K562 (cell line): ENCODE measurements around the gene APPL2. TPM values are rescaled to one million over a fixed set of nuclear protein-coding genes. Genes with fewer than 3 reads are reported as not detected.

Experiments used
- ATAC-seq: fragments of 200-7000 bp; cut with Tn5 transposase; 3 replicates; pipeline ENCODE4 v1.9.1; 2020; ENCODE audit warnings: moderate library complexity
- BruUV-seq: library from RNA; stranded (reverse); fragments of 400-500 nt; replicated peaks from 2 replicates; lab custom pipeline; 2021; lab: Mats Ljungman, UMichigan
- CTCF ChIA-PET: fragments of 300-600 bp; formaldehyde crosslinking; extraction: SDS; loops from one replicate; lab custom pipeline; 2021; ENCODE audit warnings: low intra/inter-chr PET ratio; lab: Yijun Ruan, JAX
- POLR2A ChIA-PET: fragments of 300-600, 350-650 bp; sonication (Branson Sonifier 250); formaldehyde crosslinking; extraction: SDS; loops from one replicate; lab custom pipeline; 2021; ENCODE audit warnings: antibody characterized with exemption, inconsistent platforms; lab: Yijun Ruan, JAX
- DNase-seq, 4 experiments: peaks; one replicate each; pipeline versions ENCODE4 v3.0.0 to v3.0.0-alpha.2; 2011 to 2018; ENCODE audit warnings: low spot score in 3 of 4, mixed read lengths in 3 of 4; ENCODE audit errors: extremely low read depth in 1 of 4
- FAIRE-seq: peaks from 2 replicates; lab custom pipeline; 2011; peaks lifted over from hg19 to GRCh38; lab: Jason Lieb, UNC
- H2AFZ ChIP-seq: 2 replicates; pipeline ENCODE4 v1.6.0; 2011; ENCODE audit warnings: low read depth, low read length, control low read depth, inconsistent platforms
- H3K27ac ChIP-seq: fragments of 200-600 bp; 3 replicates; pipeline ENCODE4 v1.8.0; 2011; ENCODE audit warnings: low read depth, mild to moderate bottlenecking, control low read depth, inconsistent platforms, low read length, moderate library complexity, mixed read lengths; ENCODE audit errors: extremely low read depth
- H3K27me3 ChIP-seq, 2 experiments: fragments of 300-600 bp in 1 of 2; 2 replicates in 1 of 2; 3 replicates in 1 of 2; pipeline versions ENCODE4 v1.6.0 to v1.8.0; 2011; ENCODE audit warnings: inconsistent platforms in 2 of 2, low read length in 2 of 2, mild to moderate bottlenecking in 1 of 2, mixed read lengths in 1 of 2, moderate library complexity in 1 of 2; ENCODE audit not compliant: control insufficient read depth in 2 of 2, insufficient read depth in 2 of 2
- H3K36me3 ChIP-seq: fragments of 300-600 bp; 3 replicates; pipeline ENCODE4 v1.8.0; 2011; ENCODE audit warnings: mild to moderate bottlenecking, low read length, inconsistent platforms; ENCODE audit not compliant: control insufficient read depth, insufficient read depth
- H3K4me1 ChIP-seq, 2 experiments: fragments of 200-600 bp in 1 of 2; replicated peaks in 1 of 2; 2 replicates in 1 of 2; 3 replicates in 1 of 2; pipeline versions ENCODE4 v1.5.1 to v1.8.0; 2011; ENCODE audit warnings: inconsistent platforms in 2 of 2, low read length in 2 of 2, mild to moderate bottlenecking in 1 of 2, mixed read lengths in 1 of 2, moderate library complexity in 1 of 2; ENCODE audit not compliant: control insufficient read depth in 2 of 2, insufficient read depth in 2 of 2
- H3K4me2 ChIP-seq: 2 replicates; pipeline ENCODE4 v1.6.1; 2011; ENCODE audit warnings: low read length, control low read depth, inconsistent platforms, mixed read lengths; ENCODE audit not compliant: insufficient read depth
- H3K4me3 ChIP-seq: fragments of 200-600 bp; sonication (generic), shearing (Covaris generic); 2 replicates; pipeline ENCODE4 v1.5.1; 2016; ENCODE audit warnings: control low read depth, inconsistent platforms
- H3K79me2 ChIP-seq: fragments of 200-600 bp; 3 replicates; pipeline ENCODE4 v1.8.0; 2011; ENCODE audit warnings: low read length, inconsistent platforms; ENCODE audit not compliant: control insufficient read depth, insufficient read depth
- H3K9ac ChIP-seq, 2 experiments: 2 replicates each; pipeline versions ENCODE4 v1.6.0 to v1.6.1; 2011; ENCODE audit warnings: low read depth in 2 of 2, low read length in 2 of 2, control low read depth in 1 of 2, inconsistent platforms in 1 of 2, mild to moderate bottlenecking in 1 of 2, mixed read lengths in 1 of 2; ENCODE audit not compliant: insufficient read depth in 1 of 2
- H3K9me1 ChIP-seq: one replicate; pipeline ENCODE4 v1.6.0; 2011; ENCODE audit warnings: inconsistent platforms, mild to moderate bottlenecking, low read length, moderate library complexity; ENCODE audit not compliant: control insufficient read depth, insufficient read depth
- H3K9me3 ChIP-seq: replicated peaks from 2 replicates; pipeline ENCODE4 v1.5.1; 2011; ENCODE audit warnings: low read depth, low read length, inconsistent platforms; ENCODE audit not compliant: control insufficient read depth, insufficient read depth
- H4K20me1 ChIP-seq: replicated peaks from 2 replicates; pipeline ENCODE4 v1.6.1; 2011; ENCODE audit warnings: low read length, inconsistent platforms, mixed read lengths; ENCODE audit not compliant: control insufficient read depth, insufficient read depth
- CHAMP1 ChIP-seq: fragments of 450-650 bp; IDR thresholded peaks from 2 replicates; pipeline ENCODE4 v1.6.1; 2016; ENCODE audit warnings: mild to moderate bottlenecking
- CHD4 ChIP-seq: fragments of 200-600 bp; sonication (generic); IDR thresholded peaks from 3 replicates; pipeline ENCODE4 v1.6.1; 2012; ENCODE audit warnings: low read depth, mild to moderate bottlenecking, mixed read lengths, low read length, inconsistent platforms; ENCODE audit not compliant: insufficient read depth, insufficient replicate concordance, poor library complexity, severe bottlenecking
- ESRRA ChIP-seq: fragments of 450-650 bp; IDR thresholded peaks from 2 replicates; pipeline ENCODE4 v1.6.1; 2014; ENCODE audit warnings: low read depth, mild to moderate bottlenecking, moderate library complexity, borderline replicate concordance
- SLC30A9 ChIP-seq: fragments of 250-450 bp; sonication (Bioruptor Pico); IDR thresholded peaks from 2 replicates; pipeline ENCODE4 v1.8.0; 2022; ENCODE audit warnings: mild to moderate bottlenecking, moderate library complexity
- ZEB2 ChIP-seq: fragments of 450-650 bp; IDR thresholded peaks from 2 replicates; pipeline ENCODE4 v1.6.1; 2016
- ZFP36 ChIP-seq: fragments of 150-350 bp; IDR thresholded peaks from 2 replicates; pipeline ENCODE4 v1.6.1; 2018; ENCODE audit warnings: low read length, low read depth; ENCODE audit not compliant: partially characterized antibody
- ZNF316 ChIP-seq: fragments of 450-650 bp; IDR thresholded peaks from 2 replicates; pipeline ENCODE4 v1.6.1; 2016
- ZNF583 ChIP-seq: fragments of 250-450 bp; sonication (Bioruptor Pico); IDR thresholded peaks from 2 replicates; pipeline ENCODE4 v1.4.0; 2020
- WGBS: fragments of 100-300 bp; shearing (Covaris generic); methylation state at CpG from one replicate; pipeline ENCODE4 v1.1.6; 2016; ENCODE audit warnings: low coverage, mixed read lengths; ENCODE audit not compliant: insufficient coverage; ENCODE audit errors: missing lambda C conversion rate; 5-methylcytosine and 5-hydroxymethylcytosine counted together
- in situ Hi-C: fragments of 300-500 bp; cut with MboI; formaldehyde crosslinking; loops from 4 replicates; pipeline ENCODE4 v1.15.0; 2018; ENCODE audit warnings: inconsistent platforms, mixed read lengths
- intact Hi-C: fragments of 100-400 bp; cut with micrococcal nuclease; formaldehyde crosslinking; loops from 2 replicates; pipeline ENCODE4 v1.14.2; 2022
- polyA plus RNA-seq, 8 experiments: library from polyadenylated mRNA; depleted of rRNA in 4 of 8; stranded (reverse) in 5 of 8; unstranded in 3 of 8; fragments of >200 nt; fragmentation: Nextera tagmentation in 2 of 8; fragmentation: Illumina TruSeq in 1 of 8; extraction: Ambion mirVana in 2 of 8; extraction: Trizol in 1 of 8; gene quantifications; 2 replicates each; pipeline versions ENCODE4 v1.2.1 to v1.2.3, GENCODE V29; 2011 to 2014; ENCODE audit warnings: inconsistent platforms in 1 of 8, missing spikeins in 1 of 8
- total RNA-seq, 7 experiments: library from RNA; depleted of rRNA in 6 of 7; stranded (reverse); fragments of >200 nt in 6 of 7; fragmentation: Illumina TruSeq in 2 of 7; extraction: Trizol in 2 of 7; gene quantifications; 2 replicates each; pipeline versions ENCODE4 v1.2.1 to v1.2.3, GENCODE V29; 2011 to 2021; ENCODE audit warnings: low replicate concordance in 1 of 7

The APPL2 gene
- total and polyA plus RNA-seq, 9 of the 15 experiments (the other 6 are each of a cell fraction or from before 2014, with no cell fraction given) = 2.1 to 14.4 (median 8.2) TPM

DNA sequence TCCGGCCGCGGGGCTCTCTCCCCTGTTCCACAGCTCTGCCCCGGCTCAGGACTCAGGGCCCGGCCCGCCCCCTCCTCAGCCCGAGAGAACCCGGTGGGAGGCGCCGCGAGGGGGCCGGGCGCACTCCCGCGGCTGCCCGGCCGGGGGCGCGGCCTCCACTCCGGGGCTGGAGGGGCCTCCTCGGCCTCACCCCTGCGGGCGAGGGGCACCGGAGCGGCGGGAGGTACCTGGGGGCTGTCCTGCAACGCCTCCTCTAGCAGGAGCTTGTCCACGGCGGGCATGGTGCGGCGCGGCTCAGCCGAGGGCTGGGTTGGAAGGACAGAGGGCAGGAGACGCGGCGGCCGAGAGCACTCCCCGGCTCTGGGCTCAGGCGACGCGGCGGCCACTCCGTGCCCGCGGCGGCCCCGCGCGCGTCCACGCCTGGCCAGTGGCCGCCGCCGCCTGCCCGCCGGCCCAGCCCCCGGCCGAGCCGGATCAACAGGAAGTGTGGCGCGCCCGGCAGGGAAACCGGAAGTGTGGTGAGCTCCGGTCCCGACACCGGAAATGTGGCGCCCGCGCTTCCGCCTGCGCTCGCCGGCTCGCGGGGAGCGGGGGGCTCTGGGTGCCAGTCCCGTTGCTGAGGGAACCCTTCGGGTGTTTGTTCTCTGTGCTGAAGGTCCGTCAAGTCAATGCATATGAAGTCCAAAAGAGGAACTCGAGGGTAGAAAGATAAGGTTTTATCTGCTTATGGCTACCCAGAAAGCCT lies at the start of gene APPL2 (continued):
- TF ChIP-seq CHAMP1 (no peak), CHD4 (no peak), ZNF583 (peak; percentile 77; the same call in 1 of the 2 replicates), ZEB2 (no peak), ESRRA (no peak), ZFP36 (no peak)

GRCh38 chr12:105285378-105285777 lies 49.4 kb upstream of the APPL2 start:
- BruUV-seq = no TSS peak
- Histone ChIP-seq H3K9ac (no peak overlapping the region), H3K36me3 (no peaks in the 10 kb centered on the region), H3K9me3 (no peaks in the 10 kb centered on the region), H3K9me1 (no peaks in the 10 kb centered on the region), H3K27me3 (no peaks in the 10 kb centered on the region; a peak in 1 of 5 replicates), H3K4me3 (no peak overlapping the region)
- no peak for FAIRE-seq
- ATAC-seq = no peak
- CTCF ChIA-PET = no interaction called here
- in situ Hi-C loops = no loop called here
- TF ChIP-seq ZNF316 = peak; percentile 38
- TF ChIP-seq SLC30A9 = no peak
- TF ChIP-seq, all 486 proteins: peak for 1
- no peaks in the 10 kb centered on the region for H3K79me2 ChIP-seq
- WGBS = 0% methylated on average over 1 of the region's 1 CpG
- intact Hi-C loops = no loop called here
- H3K4me1 ChIP-seq = no peaks in the 10 kb centered on the region
- no peak for DNase-seq
- no peak overlapping the region for H3K4me2 ChIP-seq
- H4K20me1 ChIP-seq = no peaks in the 10 kb centered on the region
- H2AFZ ChIP-seq = no peak overlapping the region
- H3K27ac ChIP-seq = no peak overlapping the region
- POLR2A ChIA-PET = interaction anchor here (1.0 kb wide), 1 partner anchor 9 kb away, joined by 3 read pairs; no protein-coding TSS in a partner anchor
